SW 1271 (cell line): ENCODE data around the gene SLC25A25.
"Not testable (repeated sequence)": the region's sequence is repeated elsewhere in the genome, so short reads cannot be mapped to it uniquely, and the experiment has no call there.

Source experiments
- DNase-seq, 2 experiments: peaks; one replicate each; lab custom pipeline; 2025; lab: John Stamatoyannopoulos, UW

SLC25A25 gene

GRCh38 chr9:128109050-128109709, 41.1 kb downstream of the SLC25A25 start:
- DNase-seq, result no peak

GRCh38 chr9:128111726-128112125, 43.7 kb downstream of the SLC25A25 start:
- not testable (repeated sequence) for DNase-seq

- DNase-seq, result no peak
Observed at GRCh38 chr9:128113526-128114325, 45.7 kb downstream of the SLC25A25 start.

GRCh38 chr9:128114326-128115186, 46.5 kb downstream of the SLC25A25 start:
- DNase-seq, result no peak

GRCh38 chr9:128115187-128116103, 47.4 kb downstream of the SLC25A25 start:
- no peak for DNase-seq

- no peak for DNase-seq
Observed at GRCh38 chr9:128116104-128117083, 48.4 kb downstream of the SLC25A25 start.

GRCh38 chr9:128117613-128118471, 49.8 kb downstream of the SLC25A25 start:
- DNase-seq, result peak; percentile 51 to 85

GRCh38 chr9:128118472-128118857, 50.4 kb downstream of the SLC25A25 start:
- DNase-seq, result no peak

- DNase-seq, result no peak
Observed at GRCh38 chr9:128118971-128119665, 51.1 kb downstream of the SLC25A25 start.

- DNase-seq, result no peak
Observed at GRCh38 chr9:128120061-128120740, 52.2 kb downstream of the SLC25A25 start.

GRCh38 chr9:128120741-128121465, 52.9 kb downstream of the SLC25A25 start:
- no peak for DNase-seq

GRCh38 chr9:128121466-128121810, 53.4 kb downstream of the SLC25A25 start:
- no peak for DNase-seq

- DNase-seq, result no peak
Observed at GRCh38 chr9:128121924-128122808, 54.1 kb downstream of the SLC25A25 start.

- DNase-seq, result no peak
Observed at GRCh38 chr9:128122809-128123175, 54.8 kb downstream of the SLC25A25 start.

- DNase-seq, result no peak
Observed at GRCh38 chr9:128123451-128124080, 55.5 kb downstream of the SLC25A25 start.

GRCh38 chr9:128124451-128124850, 56.4 kb downstream of the SLC25A25 start:
- no peak for DNase-seq
